GM12878 (cell line): ENCODE results near the gene SPRN. TPM values are rescaled to one million over a fixed set of nuclear protein-coding genes. Genes with fewer than 3 reads are reported as not detected.
"Not testable (repeated sequence)": the region's sequence is repeated elsewhere in the genome, so short reads cannot be mapped to it uniquely, and the experiment has no call there.

Source experiments
- ATAC-seq: fragments of 200-7000 bp; cut with Tn5 transposase; 3 replicates; pipeline ENCODE4 v1.9.1; 2020; ENCODE audit warnings: mild to moderate bottlenecking, moderate library complexity
- BruUV-seq: library from RNA; stranded (reverse); fragments of 400-500 nt; replicated peaks from 2 replicates; lab custom pipeline; 2021; lab: Mats Ljungman, UMichigan
- CTCF ChIA-PET: fragments of 300-600 bp; sonication (Branson Sonifier 250); formaldehyde crosslinking; extraction: SDS; loops from one replicate; lab custom pipeline; 2021; ENCODE audit warnings: inconsistent platforms; lab: Yijun Ruan, JAX
- POLR2A ChIA-PET: fragments of 350-600 bp; formaldehyde crosslinking; extraction: SDS; loops from one replicate; lab custom pipeline; 2021; ENCODE audit warnings: inconsistent platforms; lab: Charles Lee
- RAD21 ChIA-PET: fragments of 300-600 bp; sonication (Branson Sonifier 250); formaldehyde crosslinking; loops from one replicate; lab custom pipeline; 2023; ENCODE audit warnings: antibody characterized with exemption; ENCODE audit not compliant: unreplicated experiment; lab: Charles Lee
- SMC1A ChIA-PET: fragments of 300-600 bp; sonication (Branson Sonifier 250); formaldehyde crosslinking; loops from one replicate; lab custom pipeline; 2023; ENCODE audit not compliant: unreplicated experiment, uncharacterized antibody; lab: Charles Lee
- DNase-seq: peaks from one replicate; pipeline ENCODE4 v3.0.0-alpha.2; 2011; ENCODE audit warnings: low read depth, low spot score
- FAIRE-seq: peaks from 3 replicates; lab custom pipeline; 2011; peaks lifted over from hg19 to GRCh38; lab: Jason Lieb, UNC
- H2AFZ ChIP-seq: 2 replicates; pipeline ENCODE4 v1.6.0; 2011; ENCODE audit warnings: low read depth, low read length, control low read depth; ENCODE audit not compliant: control insufficient read depth
- H3K27ac ChIP-seq: 2 replicates; pipeline ENCODE4 v1.5.1; 2011; ENCODE audit warnings: control low read depth; ENCODE audit not compliant: control insufficient read depth, insufficient read depth
- H3K27me3 ChIP-seq, 2 experiments: replicated peaks in 1 of 2; 2 replicates each; pipeline versions ENCODE4 v1.6.0 to v1.6.1; 2011; ENCODE audit warnings: low read length in 1 of 2; ENCODE audit not compliant: control insufficient read depth in 2 of 2, insufficient read depth in 2 of 2
- H3K36me3 ChIP-seq, 2 experiments: 2 replicates each; pipeline ENCODE4 v1.5.1; 2011; ENCODE audit warnings: low read length in 1 of 2; ENCODE audit not compliant: control insufficient read depth in 2 of 2, insufficient read depth in 2 of 2
- H3K4me1 ChIP-seq: 2 replicates; pipeline ENCODE4 v1.6.1; 2011; ENCODE audit warnings: mild to moderate bottlenecking, low read length, moderate library complexity, mixed read lengths; ENCODE audit not compliant: control insufficient read depth, insufficient read depth
- H3K4me2 ChIP-seq: 2 replicates; pipeline ENCODE4 v1.6.0; 2011; ENCODE audit warnings: control low read depth; ENCODE audit not compliant: control insufficient read depth, insufficient read depth
- H3K4me3 ChIP-seq: fragments of 200-600 bp; sonication (generic); 2 replicates; pipeline ENCODE4 v1.5.1; 2016
- H3K79me2 ChIP-seq: 2 replicates; pipeline ENCODE4 v1.6.0; 2011; ENCODE audit warnings: low read length; ENCODE audit not compliant: control insufficient read depth, insufficient read depth
- H3K9ac ChIP-seq: 2 replicates; pipeline ENCODE4 v1.8.0; 2011; ENCODE audit warnings: low read length, control low read depth, mixed read lengths; ENCODE audit not compliant: control insufficient read depth, insufficient read depth
- H3K9me3 ChIP-seq: replicated peaks from 3 replicates; pipeline ENCODE4 v1.5.1; 2011; ENCODE audit warnings: mild to moderate bottlenecking, low read length; ENCODE audit not compliant: control insufficient read depth, insufficient read depth
- H4K20me1 ChIP-seq: 2 replicates; pipeline ENCODE4 v1.6.0; 2011; ENCODE audit not compliant: control insufficient read depth, insufficient read depth
- WGBS: methylation state at CpG from one replicate; pipeline ENCODE4 v1.1.6; 2016; ENCODE audit warnings: low lambda C conversion rate; ENCODE audit not compliant: insufficient replicate concordance, insufficient coverage; ENCODE audit errors: missing lambda C conversion rate; 5-methylcytosine and 5-hydroxymethylcytosine counted together
- in situ Hi-C: fragments of 300-500 bp; cut with MboI; formaldehyde crosslinking; loops from 9 replicates; pipeline ENCODE4 v1.14.3; 2018; ENCODE audit warnings: mixed read lengths
- intact Hi-C: fragments of 100-400 bp; cut with micrococcal nuclease; formaldehyde crosslinking; loops from one replicate; pipeline ENCODE4 v1.14.2; 2022; ENCODE audit not compliant: unreplicated experiment
- polyA plus RNA-seq, 11 experiments: library from polyadenylated mRNA; depleted of rRNA in 4 of 11; unstranded in 6 of 11; stranded (reverse) in 5 of 11; fragments of >200 nt; fragmentation: Nextera tagmentation in 4 of 11; fragmentation: Illumina TruSeq in 1 of 11; extraction: Ambion mirVana in 4 of 11; extraction: Trizol in 1 of 11; gene quantifications; 1 replicate in 1 of 11; 2 replicates in 10 of 11; pipeline versions ENCODE4 v1.2.1 to v1.2.3, GENCODE V29; 2011 to 2016; ENCODE audit warnings: inconsistent platforms in 2 of 11, missing spikeins in 2 of 11, low read depth in 1 of 11
- total RNA-seq, 4 experiments: library from RNA; depleted of rRNA in 3 of 4; stranded (reverse); fragments of >200 nt in 3 of 4; fragmentation: Illumina TruSeq in 1 of 4; extraction: Trizol in 1 of 4; gene quantifications; 2 replicates each; pipeline versions ENCODE4 v1.2.1 to v1.2.3, GENCODE V29; 2013 to 2021

Gene SPRN
- total and polyA plus RNA-seq, 10 of the 15 experiments (the other 5 are each of a cell fraction or from before 2014, with no cell fraction given): 0.03 to 0.96 (median 0.46) TPM; not detected in 6

DNA sequence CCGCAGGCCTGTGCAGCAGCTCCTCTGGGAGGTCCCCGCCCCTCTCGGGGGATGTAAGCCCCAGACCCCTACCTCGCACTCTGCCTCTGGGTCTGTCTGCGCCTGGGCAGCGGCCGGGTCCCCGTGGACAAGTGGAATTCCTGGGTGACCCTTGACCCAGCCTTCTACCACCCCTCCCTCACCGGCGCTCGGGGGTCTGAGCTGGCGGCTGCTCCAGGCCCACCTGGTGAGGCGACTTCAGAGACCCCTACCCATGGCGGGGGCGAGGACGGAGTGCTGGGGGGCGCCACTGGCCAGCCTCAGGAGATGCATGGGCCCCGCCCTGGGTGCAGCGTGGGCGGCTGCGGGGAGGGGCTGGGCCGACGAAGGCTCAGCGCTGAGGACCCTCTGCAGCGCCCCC lies 8.4 kb upstream of the SPRN start:
- POLR2A ChIA-PET, DNase-seq, H3K36me3 ChIP-seq, ATAC-seq, H3K27me3 ChIP-seq, intact Hi-C loops, H3K27ac ChIP-seq, RAD21 ChIA-PET, in situ Hi-C loops, BruUV-seq, H3K9me3 ChIP-seq, H3K4me3 ChIP-seq, H3K4me1 ChIP-seq, H2AFZ ChIP-seq, SMC1A ChIA-PET, FAIRE-seq, H3K4me2 ChIP-seq, CTCF ChIA-PET, H4K20me1 ChIP-seq, H3K79me2 ChIP-seq, H3K9ac ChIP-seq: not testable (repeated sequence)
- no CpG with 5 or more reads among the region's 25 CpGs for WGBS

DNA sequence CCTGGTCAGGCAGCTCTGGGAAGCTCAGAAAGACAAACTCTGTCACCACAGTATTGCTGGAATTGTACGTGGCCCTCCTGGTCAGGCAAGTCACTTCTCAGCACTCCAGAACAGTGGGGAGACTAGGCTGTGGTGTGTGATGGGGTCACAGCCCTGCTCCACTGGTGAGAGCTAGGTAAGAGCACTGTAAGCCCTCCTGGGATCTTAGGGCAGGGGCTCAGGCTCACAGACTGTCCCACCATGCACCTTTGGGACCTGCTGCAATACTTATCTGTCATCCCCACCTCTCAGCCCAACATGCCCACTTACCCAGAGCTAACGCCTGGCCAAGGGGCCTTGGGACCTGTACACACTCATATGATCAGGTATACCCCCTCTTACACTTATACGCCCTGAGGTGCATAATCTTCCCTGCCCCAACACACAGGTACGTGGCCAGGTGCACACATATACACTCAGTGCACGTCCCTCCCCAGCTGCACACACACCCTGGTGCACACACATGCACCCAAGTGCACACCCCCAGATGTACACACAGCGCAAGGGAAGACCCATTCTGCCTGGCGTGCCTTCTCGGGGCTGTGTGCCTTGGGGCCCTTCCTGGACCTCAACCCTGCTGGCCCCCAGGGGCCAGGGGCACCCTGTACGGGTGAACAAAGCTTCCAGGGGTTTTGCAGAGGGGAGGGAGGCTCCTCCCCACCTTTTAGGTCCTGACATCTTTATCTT lies 7.6 kb upstream of the SPRN start:
- H3K36me3 ChIP-seq, H3K9ac ChIP-seq, SMC1A ChIA-PET, POLR2A ChIA-PET, DNase-seq, FAIRE-seq, H4K20me1 ChIP-seq, H3K9me3 ChIP-seq, CTCF ChIA-PET, H3K27ac ChIP-seq, H3K27me3 ChIP-seq, H3K4me2 ChIP-seq, H3K79me2 ChIP-seq, intact Hi-C loops, H3K4me1 ChIP-seq, H3K4me3 ChIP-seq, RAD21 ChIA-PET, in situ Hi-C loops, BruUV-seq, H2AFZ ChIP-seq: not testable (repeated sequence)
- peak; percentile 23 for ATAC-seq
- WGBS: 23% methylated on average over 4 of the region's 9 CpGs

DNA sequence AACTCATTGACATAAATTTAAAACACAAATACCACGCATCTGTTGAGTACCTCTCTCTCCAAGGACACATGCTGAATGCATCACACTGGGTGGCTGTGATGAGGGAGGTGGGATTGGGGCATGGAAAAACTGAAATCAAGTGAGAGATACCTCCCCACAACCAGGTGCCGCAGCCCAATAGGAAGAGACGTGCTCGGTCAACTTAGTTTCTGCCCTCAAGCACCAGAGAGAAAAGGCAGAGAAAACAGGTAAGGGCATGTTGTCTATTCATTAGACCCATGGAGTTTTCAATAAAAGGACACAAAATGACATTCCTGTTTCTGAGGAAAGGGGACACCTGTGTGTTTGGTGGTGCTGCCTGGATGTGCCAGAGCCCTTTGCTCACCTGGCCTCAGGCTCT lies 5.1 kb upstream of the SPRN start:
- ATAC-seq, H3K27me3 ChIP-seq, H3K4me2 ChIP-seq, POLR2A ChIA-PET, in situ Hi-C loops, H3K27ac ChIP-seq, H3K79me2 ChIP-seq, H3K36me3 ChIP-seq, FAIRE-seq, H2AFZ ChIP-seq, RAD21 ChIA-PET, CTCF ChIA-PET, H3K9me3 ChIP-seq, H3K4me1 ChIP-seq, DNase-seq, H3K4me3 ChIP-seq, BruUV-seq, H3K9ac ChIP-seq, H4K20me1 ChIP-seq: not testable (repeated sequence)
- SMC1A ChIA-PET: interaction anchor here (0.8 kb wide), 1 partner anchor 144 kb away, joined by 3 read pairs; no protein-coding TSS in a partner anchor
- WGBS: 81% methylated on average over 1 of the region's 4 CpGs
- intact Hi-C loops: loop anchor here (2.0 kb wide), 1 partner anchor 143 kb away; no protein-coding TSS in a partner anchor

DNA sequence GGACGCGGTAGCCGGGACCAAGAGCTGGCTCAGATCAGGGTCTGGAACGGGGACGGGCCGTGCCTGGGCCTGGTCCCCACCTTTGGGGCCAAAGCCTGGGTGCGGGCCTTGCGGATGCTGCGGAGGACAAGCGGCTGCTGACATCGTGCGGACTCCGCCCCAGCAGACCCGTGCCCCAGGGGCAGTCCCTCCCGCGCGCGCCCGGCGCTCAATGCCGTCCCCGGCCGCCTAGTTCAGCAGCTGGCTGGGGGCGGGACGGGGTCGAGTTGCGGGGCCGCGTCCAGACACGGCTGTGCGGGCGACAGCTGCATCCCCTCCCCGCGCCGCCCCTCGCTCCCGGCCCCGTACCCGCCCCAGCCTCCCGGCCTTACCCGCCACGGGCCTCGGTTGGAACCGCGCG lies 323 bp downstream of the SPRN start:
- peak; percentile 15; the same call in 2 of the 3 replicates for ATAC-seq
- BruUV-seq, intact Hi-C loops, H3K9me3 ChIP-seq, CTCF ChIA-PET, H3K27me3 ChIP-seq, H2AFZ ChIP-seq, DNase-seq, RAD21 ChIA-PET, H3K4me3 ChIP-seq, POLR2A ChIA-PET, H3K27ac ChIP-seq, SMC1A ChIA-PET, H3K4me2 ChIP-seq, H3K9ac ChIP-seq, H3K79me2 ChIP-seq, H4K20me1 ChIP-seq, H3K4me1 ChIP-seq, FAIRE-seq: not testable (repeated sequence)
- peaks cover 2 to 14% of the 10 kb centered on the region in 2 experiments; a peak in 3 of 4 replicates for H3K36me3 ChIP-seq
- no CpG with 5 or more reads among the region's 46 CpGs for WGBS
- in situ Hi-C loops: loop anchor here (5.0 kb wide), 1 partner anchor 148 kb away; no protein-coding TSS in a partner anchor
